ENCODE results near the gene TTC34. TPM values are rescaled to one million over a fixed set of nuclear protein-coding genes. Genes with fewer than 3 reads are reported as not detected.

TTC34 gene
- total RNA-seq, 1 experiment from 2014 or later: 0.79 TPM

DNA sequence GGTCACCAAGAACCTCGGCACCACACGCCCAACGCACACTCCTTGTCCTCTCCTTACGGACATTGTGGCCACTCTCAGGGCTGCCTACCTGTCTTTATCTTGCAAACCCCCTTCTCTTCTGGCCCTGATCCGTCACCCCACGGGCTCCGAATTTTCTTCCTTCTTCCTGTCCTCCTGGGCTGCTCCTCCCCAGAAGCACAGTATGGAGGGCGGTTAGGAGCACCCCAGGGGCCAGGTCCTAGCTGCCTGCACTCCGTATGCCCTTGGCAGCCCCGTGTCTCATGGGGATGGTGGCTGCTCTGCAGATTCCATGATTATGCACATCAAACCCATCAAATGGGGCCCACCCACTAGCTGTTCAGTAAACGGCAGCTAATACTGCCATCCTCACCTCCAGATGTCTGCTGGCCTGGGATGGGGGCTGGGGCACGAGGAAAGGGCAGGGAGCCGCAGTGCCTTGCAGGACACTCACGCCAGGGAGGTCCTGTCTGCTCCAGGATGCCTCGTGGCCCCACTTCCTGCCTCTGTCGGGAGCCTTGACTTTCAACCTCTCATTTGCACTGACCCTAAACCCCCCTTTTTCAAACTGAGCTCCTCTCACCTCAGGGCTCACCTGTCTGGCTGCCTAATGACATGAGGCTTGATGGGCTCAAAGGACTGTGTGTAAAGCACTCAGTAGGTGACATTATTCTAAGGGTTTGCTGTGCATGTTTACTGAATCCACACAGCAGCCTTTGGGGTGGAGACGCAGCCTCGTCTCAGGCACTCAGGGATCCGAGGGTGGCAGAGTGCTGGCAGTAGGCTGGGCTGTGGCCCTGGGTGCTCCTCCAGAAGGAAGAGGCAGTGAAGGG lies 4.4 kb downstream of the TTC34 start:
- H3K36me3 Mint-ChIP-seq (ENCODE audit: insufficient read depth, unreplicated experiment): peaks cover 6% of the 10 kb centered on the region
- TF ChIP-seq, protein P1, sequence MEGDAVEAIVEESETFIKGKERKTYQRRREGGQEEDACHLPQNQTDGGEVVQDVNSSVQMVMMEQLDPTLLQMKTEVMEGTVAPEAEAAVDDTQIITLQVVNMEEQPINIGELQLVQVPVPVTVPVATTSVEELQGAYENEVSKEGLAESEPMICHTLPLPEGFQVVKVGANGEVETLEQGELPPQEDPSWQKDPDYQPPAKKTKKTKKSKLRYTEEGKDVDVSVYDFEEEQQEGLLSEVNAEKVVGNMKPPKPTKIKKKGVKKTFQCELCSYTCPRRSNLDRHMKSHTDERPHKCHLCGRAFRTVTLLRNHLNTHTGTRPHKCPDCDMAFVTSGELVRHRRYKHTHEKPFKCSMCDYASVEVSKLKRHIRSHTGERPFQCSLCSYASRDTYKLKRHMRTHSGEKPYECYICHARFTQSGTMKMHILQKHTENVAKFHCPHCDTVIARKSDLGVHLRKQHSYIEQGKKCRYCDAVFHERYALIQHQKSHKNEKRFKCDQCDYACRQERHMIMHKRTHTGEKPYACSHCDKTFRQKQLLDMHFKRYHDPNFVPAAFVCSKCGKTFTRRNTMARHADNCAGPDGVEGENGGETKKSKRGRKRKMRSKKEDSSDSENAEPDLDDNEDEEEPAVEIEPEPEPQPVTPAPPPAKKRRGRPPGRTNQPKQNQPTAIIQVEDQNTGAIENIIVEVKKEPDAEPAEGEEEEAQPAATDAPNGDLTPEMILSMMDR (IDR thresholded peaks at IDR 0.05; ENCODE audit: insufficient read depth in 1 of 2, low read depth in 1 of 2, low read length in 1 of 2, severe bottlenecking in 1 of 2, unreplicated experiment in 1 of 2): no peak
- no peaks in the 10 kb centered on the region for H3K4me1 ChIP-seq
- H3K27me3 Mint-ChIP-seq (ENCODE audit: insufficient read depth, unreplicated experiment): no peaks in the 10 kb centered on the region
- intact Hi-C loops (cut with micrococcal nuclease; ENCODE audit: unreplicated experiment): no loop called here
- no peaks in the 10 kb centered on the region for H3K9me3 Mint-ChIP-seq (ENCODE audit: unreplicated experiment)
- POLR2A ChIA-PET: no interaction called here
- H3K36me3 ChIP-seq (ENCODE audit: control insufficient read depth, insufficient read depth, low read length): no peaks in the 10 kb centered on the region
- no peaks in the 10 kb centered on the region for H3K27me3 ChIP-seq (replicated peaks; ENCODE audit: control insufficient read depth, insufficient read depth, low read length)
- H3K4me3 Mint-ChIP-seq (ENCODE audit: unreplicated experiment): no peak overlapping the region
- BruUV-seq (replicated peaks): no TSS peak
- H3K9me3 ChIP-seq: no peaks in the 10 kb centered on the region
- no peak for DNase-seq
- H3K27ac Mint-ChIP-seq (ENCODE audit: unreplicated experiment): no peak overlapping the region
- H3K4me3 ChIP-seq (ENCODE audit: low read depth, low read length): no peak overlapping the region
- H3K4me1 Mint-ChIP-seq (ENCODE audit: low read depth, unreplicated experiment): no peaks in the 10 kb centered on the region
- CTCF ChIA-PET: no interaction called here

DNA sequence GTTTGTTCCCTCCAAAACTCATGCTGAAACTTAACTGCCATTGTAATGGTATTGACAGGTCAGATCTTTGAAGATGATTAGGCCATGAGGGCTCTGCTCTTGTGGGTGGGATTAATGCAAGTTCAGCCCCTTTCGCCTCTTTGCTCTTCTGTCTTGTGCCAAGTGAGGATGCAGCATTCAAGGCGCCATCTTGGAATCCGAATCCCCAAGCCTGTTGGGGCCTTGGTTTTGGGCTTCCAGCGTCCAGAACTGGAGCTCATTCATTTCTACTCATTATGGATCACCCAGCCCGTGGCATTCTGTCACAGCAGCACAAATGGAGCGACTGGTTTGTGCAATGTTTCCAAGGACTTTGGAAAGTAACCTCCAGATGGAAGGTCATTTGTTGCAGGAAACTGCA lies 5.6 kb downstream of the TTC34 start:
- ChIA-PET CTCF (interaction anchor here (0.6 kb wide), 1 partner anchor 17 kb away, joined by 3 read pairs; no protein-coding TSS in a partner anchor), POLR2A (no interaction called here)
- no peaks in the 10 kb centered on the region for H3K4me1 Mint-ChIP-seq (ENCODE audit: low read depth, unreplicated experiment)
- H3K27me3 ChIP-seq (replicated peaks; ENCODE audit: control insufficient read depth, insufficient read depth, low read length): no peaks in the 10 kb centered on the region
- no peaks in the 10 kb centered on the region for H3K27me3 Mint-ChIP-seq (ENCODE audit: insufficient read depth, unreplicated experiment)
- H3K9me3 Mint-ChIP-seq (ENCODE audit: unreplicated experiment): no peaks in the 10 kb centered on the region
- H3K4me1 ChIP-seq: no peaks in the 10 kb centered on the region
- H3K4me3 Mint-ChIP-seq (ENCODE audit: unreplicated experiment): no peak overlapping the region
- no peak overlapping the region for H3K27ac Mint-ChIP-seq (ENCODE audit: unreplicated experiment)
- H3K36me3 Mint-ChIP-seq (ENCODE audit: insufficient read depth, unreplicated experiment): peaks cover 6% of the 10 kb centered on the region
- H3K9me3 ChIP-seq: no peaks in the 10 kb centered on the region
- intact Hi-C loops (cut with micrococcal nuclease; ENCODE audit: unreplicated experiment): no loop called here
- H3K4me3 ChIP-seq (ENCODE audit: low read depth, low read length): no peak overlapping the region
- DNase-seq: no peak
- no TSS peak for BruUV-seq (replicated peaks)
- TF ChIP-seq, protein P1 (IDR thresholded peaks at IDR 0.05; ENCODE audit: insufficient read depth in 1 of 2, low read depth in 1 of 2, low read length in 1 of 2, severe bottlenecking in 1 of 2, unreplicated experiment in 1 of 2): no peak
- H3K36me3 ChIP-seq (ENCODE audit: control insufficient read depth, insufficient read depth, low read length): no peaks in the 10 kb centered on the region

DNA sequence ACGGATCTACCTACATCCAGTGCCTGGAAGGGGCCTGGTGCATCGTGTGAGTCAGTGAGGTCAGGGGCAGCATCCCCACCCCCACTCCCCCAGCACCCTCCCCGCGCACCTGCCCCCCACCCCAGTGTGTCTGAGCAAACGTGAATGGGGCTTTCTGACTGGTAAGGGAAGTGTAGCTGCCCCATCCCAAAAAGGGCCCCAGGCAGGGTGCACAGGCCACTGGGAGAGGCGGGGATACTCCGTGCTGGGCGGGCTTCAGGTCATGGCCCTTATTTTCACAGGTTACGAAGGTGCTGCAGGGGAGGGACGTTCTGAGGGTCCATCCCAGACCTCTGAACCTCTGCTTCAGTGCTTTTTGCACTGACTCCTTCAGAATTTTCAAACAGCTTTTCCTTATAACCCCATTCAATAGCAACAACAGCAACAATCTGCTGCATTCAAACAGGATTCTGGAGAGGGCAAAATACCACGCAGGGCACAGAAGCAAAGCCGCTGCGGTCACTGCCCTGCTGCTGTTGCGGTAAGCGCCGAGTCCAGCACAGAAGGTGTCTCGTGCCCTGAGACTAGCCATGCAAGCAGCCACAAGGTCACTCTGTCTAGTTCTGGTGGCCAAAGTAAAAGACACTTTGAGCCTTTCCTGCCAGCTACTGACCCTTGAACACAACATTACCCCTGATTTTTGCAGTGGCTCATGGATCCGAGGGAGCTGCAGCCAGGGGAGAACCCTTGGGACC lies 10.3 kb downstream of the TTC34 start:
- H3K9me3 ChIP-seq: no peaks in the 10 kb centered on the region
- Mint-ChIP-seq H3K36me3 (ENCODE audit: insufficient read depth, unreplicated experiment) (no peaks in the 10 kb centered on the region), H3K27ac (ENCODE audit: unreplicated experiment) (no peak overlapping the region), H3K27me3 (ENCODE audit: insufficient read depth, unreplicated experiment) (no peaks in the 10 kb centered on the region), H3K4me1 (ENCODE audit: low read depth, unreplicated experiment) (no peaks in the 10 kb centered on the region), H3K9me3 (ENCODE audit: unreplicated experiment) (no peaks in the 10 kb centered on the region), H3K4me3 (ENCODE audit: unreplicated experiment) (no peak overlapping the region)
- ChIA-PET CTCF (no interaction called here), POLR2A (no interaction called here)
- TF ChIP-seq, protein P1 (IDR thresholded peaks at IDR 0.05; ENCODE audit: insufficient read depth in 1 of 2, low read depth in 1 of 2, low read length in 1 of 2, severe bottlenecking in 1 of 2, unreplicated experiment in 1 of 2): no peak
- no TSS peak for BruUV-seq (replicated peaks)
- DNase-seq: peak in 1 of 2 experiments; percentile 9
- H3K4me1 ChIP-seq: no peaks in the 10 kb centered on the region
- no peak overlapping the region for H3K4me3 ChIP-seq (ENCODE audit: low read depth, low read length)
- H3K27me3 ChIP-seq (replicated peaks; ENCODE audit: control insufficient read depth, insufficient read depth, low read length): no peaks in the 10 kb centered on the region
- intact Hi-C loops (cut with micrococcal nuclease; ENCODE audit: unreplicated experiment): no loop called here
- no peaks in the 10 kb centered on the region for H3K36me3 ChIP-seq (ENCODE audit: control insufficient read depth, insufficient read depth, low read length)
